ENCODE data around the gene TUBA3D.
A peak's percentile ranks its signal among the peaks of the same experiment; 100 is the strongest.

- peak; percentile 57 for TF ChIP-seq POLR2A (IDR thresholded peaks at IDR 0.05; ENCODE audit: low read depth, low read length)
- TF ChIP-seq POLR2AphosphoS5 (IDR thresholded peaks at IDR 0.05; ENCODE audit: low read depth, low read length) = no peak
- TF ChIP-seq TAF1 (IDR thresholded peaks at IDR 0.05; ENCODE audit: borderline replicate concordance, low read depth, low read length) = peak; percentile 70
Observed at GRCh38 chr2:131492418-131493198, 16.7 kb downstream of the TUBA3D start.

Measured in GM12892 (cell line).